ENCODE data around the gene CYP2C19.

Gene CYP2C19

GRCh38 chr10:94879214-94879613, 116.7 kb downstream of the CYP2C19 start (continued):
- TF ChIP-seq POU6F1 (CRISPR knock-in tag; IDR thresholded peaks at IDR 0.05; ENCODE audit: borderline replicate concordance, low read depth): no peak
- TF ChIP-seq ARNTL (CRISPR knock-in tag; IDR thresholded peaks at IDR 0.05; ENCODE audit: borderline replicate concordance, low read depth): no peak
- TF ChIP-seq ZC3H10 (CRISPR knock-in tag; IDR thresholded peaks at IDR 0.05): no peak
- no peak for TF ChIP-seq TCF4 (CRISPR knock-in tag; IDR thresholded peaks at IDR 0.05; ENCODE audit: borderline replicate concordance)

DNA sequence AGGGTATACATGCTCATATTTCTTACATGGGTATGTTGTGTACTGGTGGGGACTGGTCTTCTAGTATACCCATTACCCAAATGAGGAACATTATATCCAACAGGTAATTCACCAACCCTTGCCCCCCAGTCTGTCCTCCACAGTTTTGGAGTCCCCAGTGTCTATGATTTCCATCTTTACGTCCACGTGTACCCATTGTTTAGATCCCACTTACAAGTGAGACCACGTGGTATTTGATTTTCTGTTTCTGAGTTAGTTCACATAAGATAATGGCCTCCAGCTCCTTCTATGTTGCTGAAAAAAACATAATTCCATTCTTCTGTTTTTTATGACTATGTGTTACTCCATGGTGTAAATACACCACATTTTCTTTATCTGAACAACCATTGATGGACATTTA, 126.6 kb downstream of the CYP2C19 start:
- ATAC-seq: no peak
- TF ChIP-seq ZNF70 (CRISPR knock-in tag; IDR thresholded peaks at IDR 0.05): no peak
- TF ChIP-seq, protein P1, sequence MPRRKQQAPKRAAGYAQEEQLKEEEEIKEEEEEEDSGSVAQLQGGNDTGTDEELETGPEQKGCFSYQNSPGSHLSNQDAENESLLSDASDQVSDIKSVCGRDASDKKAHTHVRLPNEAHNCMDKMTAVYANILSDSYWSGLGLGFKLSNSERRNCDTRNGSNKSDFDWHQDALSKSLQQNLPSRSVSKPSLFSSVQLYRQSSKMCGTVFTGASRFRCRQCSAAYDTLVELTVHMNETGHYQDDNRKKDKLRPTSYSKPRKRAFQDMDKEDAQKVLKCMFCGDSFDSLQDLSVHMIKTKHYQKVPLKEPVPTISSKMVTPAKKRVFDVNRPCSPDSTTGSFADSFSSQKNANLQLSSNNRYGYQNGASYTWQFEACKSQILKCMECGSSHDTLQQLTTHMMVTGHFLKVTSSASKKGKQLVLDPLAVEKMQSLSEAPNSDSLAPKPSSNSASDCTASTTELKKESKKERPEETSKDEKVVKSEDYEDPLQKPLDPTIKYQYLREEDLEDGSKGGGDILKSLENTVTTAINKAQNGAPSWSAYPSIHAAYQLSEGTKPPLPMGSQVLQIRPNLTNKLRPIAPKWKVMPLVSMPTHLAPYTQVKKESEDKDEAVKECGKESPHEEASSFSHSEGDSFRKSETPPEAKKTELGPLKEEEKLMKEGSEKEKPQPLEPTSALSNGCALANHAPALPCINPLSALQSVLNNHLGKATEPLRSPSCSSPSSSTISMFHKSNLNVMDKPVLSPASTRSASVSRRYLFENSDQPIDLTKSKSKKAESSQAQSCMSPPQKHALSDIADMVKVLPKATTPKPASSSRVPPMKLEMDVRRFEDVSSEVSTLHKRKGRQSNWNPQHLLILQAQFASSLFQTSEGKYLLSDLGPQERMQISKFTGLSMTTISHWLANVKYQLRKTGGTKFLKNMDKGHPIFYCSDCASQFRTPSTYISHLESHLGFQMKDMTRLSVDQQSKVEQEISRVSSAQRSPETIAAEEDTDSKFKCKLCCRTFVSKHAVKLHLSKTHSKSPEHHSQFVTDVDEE (CRISPR knock-in tag; IDR thresholded peaks at IDR 0.05): no peak
- TF ChIP-seq RARB (CRISPR knock-in tag; IDR thresholded peaks at IDR 0.05): no peak
- no peak for TF ChIP-seq ESRRG (CRISPR knock-in tag; IDR thresholded peaks at IDR 0.05)
- TF ChIP-seq, protein P2, sequence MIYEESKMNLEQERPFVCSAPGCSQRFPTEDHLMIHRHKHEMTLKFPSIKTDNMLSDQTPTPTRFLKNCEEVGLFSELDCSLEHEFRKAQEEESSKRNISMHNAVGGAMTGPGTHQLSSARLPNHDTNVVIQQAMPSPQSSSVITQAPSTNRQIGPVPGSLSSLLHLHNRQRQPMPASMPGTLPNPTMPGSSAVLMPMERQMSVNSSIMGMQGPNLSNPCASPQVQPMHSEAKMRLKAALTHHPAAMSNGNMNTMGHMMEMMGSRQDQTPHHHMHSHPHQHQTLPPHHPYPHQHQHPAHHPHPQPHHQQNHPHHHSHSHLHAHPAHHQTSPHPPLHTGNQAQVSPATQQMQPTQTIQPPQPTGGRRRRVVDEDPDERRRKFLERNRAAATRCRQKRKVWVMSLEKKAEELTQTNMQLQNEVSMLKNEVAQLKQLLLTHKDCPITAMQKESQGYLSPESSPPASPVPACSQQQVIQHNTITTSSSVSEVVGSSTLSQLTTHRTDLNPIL (CRISPR knock-in tag; IDR thresholded peaks at IDR 0.05; ENCODE audit: low read depth): no peak
- no peak for TF ChIP-seq GLIS3 (CRISPR knock-in tag; IDR thresholded peaks at IDR 0.05)
- no peak for TF ChIP-seq POU6F1 (CRISPR knock-in tag; IDR thresholded peaks at IDR 0.05; ENCODE audit: borderline replicate concordance, low read depth)
- no peak for TF ChIP-seq CSRNP3 (CRISPR knock-in tag; IDR thresholded peaks at IDR 0.05)
- no peak for TF ChIP-seq PATZ1 (CRISPR knock-in tag; IDR thresholded peaks at IDR 0.05; ENCODE audit: borderline replicate concordance)
- no peak for TF ChIP-seq ARNTL (CRISPR knock-in tag; IDR thresholded peaks at IDR 0.05; ENCODE audit: borderline replicate concordance, low read depth)
- TF ChIP-seq TOX (CRISPR knock-in tag; IDR thresholded peaks at IDR 0.05; ENCODE audit: borderline replicate concordance): no peak
- no peak for TF ChIP-seq CSDC2 (CRISPR knock-in tag; IDR thresholded peaks at IDR 0.05)
- no peak for TF ChIP-seq ZFP30 (CRISPR knock-in tag; IDR thresholded peaks at IDR 0.05)
- TF ChIP-seq ZNF565 (CRISPR knock-in tag; conservative IDR thresholded peaks at IDR 0.05; ENCODE audit: low read depth): no peak
- no peak for TF ChIP-seq ZNF8 (CRISPR knock-in tag; IDR thresholded peaks at IDR 0.05)
- TF ChIP-seq PPARA (CRISPR knock-in tag; IDR thresholded peaks at IDR 0.05; ENCODE audit: borderline replicate concordance): no peak
- TF ChIP-seq SNAI2 (CRISPR knock-in tag; IDR thresholded peaks at IDR 0.05): no peak
- TF ChIP-seq OSR1 (CRISPR knock-in tag; IDR thresholded peaks at IDR 0.05): no peak
- TF ChIP-seq ZFP3 (CRISPR knock-in tag; IDR thresholded peaks at IDR 0.05): no peak
- no peak for TF ChIP-seq TCF4 (CRISPR knock-in tag; IDR thresholded peaks at IDR 0.05; ENCODE audit: borderline replicate concordance)

Measured in SK-N-SH treated with all-trans-retinoic acid at 6 μM for 48 hours (cell line).